HG03520 (cell line): Measurements from ENCODE around the gene CDK14.

Source experiments
- ATAC-seq: cut with Tn5 transposase; IDR thresholded peaks from one replicate; pipeline ENCODE4 v1.9.1; 2021; ENCODE audit warnings: mild to moderate bottlenecking, moderate library complexity; ENCODE audit not compliant: unreplicated experiment

The CDK14 gene

DNA sequence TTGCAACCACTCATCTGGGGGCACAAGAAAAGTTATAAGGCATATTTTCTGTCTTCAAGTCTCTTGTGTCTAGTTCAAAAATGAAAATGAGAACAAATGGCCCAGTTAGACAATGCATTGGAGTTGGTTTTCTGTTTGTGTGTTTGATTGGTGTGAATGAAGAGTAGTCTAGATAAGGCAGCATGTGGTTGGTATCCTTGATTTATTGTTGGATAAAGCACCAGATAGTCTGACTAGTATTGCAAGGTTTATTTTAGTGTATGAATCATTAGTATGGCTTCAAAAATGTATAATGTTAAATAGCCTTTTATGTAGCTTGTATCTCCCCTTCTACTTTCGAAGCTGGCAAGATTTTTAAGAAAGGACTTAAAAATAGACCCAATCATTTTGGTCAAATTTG lies 237.3 kb downstream of the CDK14 start:
- no peak for ATAC-seq

DNA sequence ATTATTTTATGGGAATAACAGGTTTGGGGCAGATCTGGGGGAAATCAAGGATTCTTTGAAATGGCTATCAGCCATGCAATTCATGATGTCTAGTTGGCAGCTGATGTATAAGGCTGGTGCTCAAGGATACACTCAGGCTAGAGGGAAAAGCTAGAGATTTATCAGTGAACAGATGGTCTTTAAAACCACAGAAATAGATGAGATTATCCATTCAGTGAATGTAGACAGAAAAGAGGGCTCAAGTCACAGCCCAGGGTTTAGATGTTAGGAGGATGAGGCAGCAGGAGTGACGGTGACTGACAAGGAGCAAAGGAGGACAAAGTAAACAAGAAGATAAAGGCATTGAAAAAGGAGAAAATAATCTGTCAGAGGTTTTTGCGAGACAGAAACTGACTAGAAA lies 238.7 kb downstream of the CDK14 start:
- no peak for ATAC-seq

DNA sequence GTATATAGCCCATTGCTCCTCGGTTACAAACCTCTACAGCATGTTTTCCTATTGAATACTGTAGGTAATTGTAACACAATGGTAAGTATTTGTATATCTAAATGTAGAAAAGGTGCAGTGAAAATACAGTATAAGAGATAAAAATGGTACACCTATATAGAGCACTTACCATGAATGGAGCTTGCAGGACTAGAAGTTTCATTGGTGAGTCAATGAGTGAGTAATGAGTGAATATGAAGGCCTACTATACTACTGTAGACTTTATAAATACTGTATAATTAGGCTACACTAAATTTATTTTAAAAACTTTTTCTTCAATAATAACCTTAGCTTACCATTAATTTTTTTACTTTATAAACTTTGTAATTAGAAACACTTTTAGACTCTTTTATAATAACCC lies 239.7 kb downstream of the CDK14 start:
- no peak for ATAC-seq

DNA sequence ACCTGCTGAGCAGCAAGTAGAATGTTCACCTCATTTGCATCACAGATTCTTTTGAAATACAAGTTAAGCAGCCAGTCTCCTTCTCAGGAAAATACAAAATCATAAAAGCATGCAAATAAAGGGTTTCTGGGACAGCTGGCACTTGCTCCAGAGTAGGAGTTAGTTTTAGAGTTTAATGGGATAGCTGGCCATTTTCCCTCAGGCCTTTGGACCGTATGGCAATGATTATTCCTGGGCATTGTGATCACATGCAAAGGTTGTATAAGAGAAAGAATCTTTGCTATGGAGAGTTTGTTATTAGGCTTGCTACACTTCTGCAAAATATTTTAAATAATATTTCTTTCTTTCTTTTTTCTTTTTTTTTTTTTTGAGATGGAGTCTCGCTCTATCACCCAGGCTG lies 240.8 kb downstream of the CDK14 start:
- no peak for ATAC-seq

DNA sequence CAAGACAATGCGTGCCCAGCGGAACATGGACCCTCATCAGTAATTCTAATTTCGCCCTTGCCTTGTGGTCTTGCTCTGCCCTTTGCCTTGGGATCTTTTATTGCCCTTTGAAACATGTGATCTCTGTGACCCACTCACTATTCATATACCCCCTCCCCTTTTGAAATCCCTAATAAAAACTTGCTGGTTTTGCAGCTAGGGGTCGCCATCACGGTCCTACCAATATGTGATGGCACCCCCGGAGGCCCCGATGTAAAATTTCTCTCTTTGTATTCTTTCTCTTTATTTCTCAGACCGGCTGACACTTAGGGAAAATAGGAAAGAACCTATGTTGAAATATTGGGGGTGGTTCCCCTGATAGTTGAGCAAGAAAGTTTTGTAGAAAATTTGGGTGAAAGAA lies 242.7 kb downstream of the CDK14 start:
- no peak for ATAC-seq

DNA sequence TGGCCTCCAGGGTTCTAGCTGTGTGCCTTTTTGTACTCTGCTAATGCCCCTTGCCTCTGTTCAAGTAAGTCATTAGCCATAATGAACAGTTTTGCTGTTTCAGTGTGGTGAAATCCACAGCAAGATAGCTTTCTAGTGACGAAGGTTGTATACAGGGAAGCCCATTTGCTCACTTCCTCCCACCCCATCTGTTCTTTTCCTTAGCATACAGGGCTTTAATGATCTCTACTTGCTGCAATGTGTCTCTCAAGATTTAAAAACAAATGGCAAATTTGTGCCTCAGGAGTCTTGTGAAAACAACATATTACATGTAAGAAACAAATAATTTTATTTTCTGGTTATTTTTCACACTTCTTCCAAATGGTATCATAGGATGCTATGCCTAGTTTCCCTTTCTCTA lies 243.2 kb downstream of the CDK14 start:
- no peak for ATAC-seq

DNA sequence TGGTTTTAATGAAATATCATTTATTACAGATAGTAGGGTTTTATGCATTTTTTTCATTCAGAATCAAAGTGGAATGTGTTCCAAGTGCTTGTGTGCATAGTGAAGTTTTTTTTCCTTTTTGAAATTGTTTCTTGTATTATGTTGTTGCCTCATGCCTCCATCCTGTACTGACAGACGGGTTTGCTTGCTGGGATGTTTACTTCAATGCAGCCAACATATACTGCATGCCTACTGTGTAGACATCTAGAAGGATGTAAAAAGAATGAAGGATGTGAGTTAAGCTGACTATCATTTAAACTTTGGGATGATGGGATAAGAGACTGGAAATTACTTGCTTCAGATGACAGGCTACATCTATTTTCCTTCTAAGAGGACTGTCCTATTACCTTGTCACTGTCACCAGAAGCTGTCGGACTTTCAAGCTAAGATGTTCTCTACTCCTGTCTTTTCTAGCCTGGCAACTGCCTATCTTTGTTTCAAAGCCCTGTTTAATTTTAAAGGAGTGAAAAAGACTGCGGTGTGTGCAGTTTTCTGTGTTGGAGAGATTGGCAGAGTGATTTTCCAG lies 243.7 kb downstream of the CDK14 start:
- no peak for ATAC-seq

DNA sequence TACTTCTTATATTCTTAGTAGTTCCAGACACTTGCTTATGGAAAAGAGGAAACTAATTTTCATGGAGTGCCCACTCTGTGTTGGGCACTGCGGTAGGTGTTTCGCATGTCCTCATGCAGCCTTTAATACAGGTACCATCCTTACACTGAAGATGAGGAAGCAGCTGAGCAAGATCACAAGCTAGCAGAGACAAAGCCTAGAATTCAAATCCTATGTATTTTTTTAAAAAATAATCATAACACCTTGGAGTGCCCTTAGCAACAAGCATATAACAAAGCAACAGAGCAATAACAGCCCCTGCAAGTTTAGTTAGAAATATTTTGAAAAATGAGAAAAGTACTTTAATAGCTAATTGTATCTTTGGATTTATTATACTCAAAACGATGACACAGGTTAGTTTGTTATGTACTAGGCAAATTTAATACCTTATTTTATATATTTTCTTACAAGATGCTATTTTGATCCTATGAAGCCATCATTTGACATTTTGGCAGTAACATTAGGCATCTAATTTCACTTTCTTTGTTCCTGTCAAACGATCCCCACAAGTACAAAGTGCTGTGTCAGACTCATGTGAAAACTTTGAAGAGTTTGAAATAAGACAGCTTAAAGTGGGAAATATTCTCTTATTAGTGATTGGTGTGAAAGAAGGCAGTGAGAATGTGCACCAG lies 245.8 kb downstream of the CDK14 start:
- ATAC-seq = no peak

DNA sequence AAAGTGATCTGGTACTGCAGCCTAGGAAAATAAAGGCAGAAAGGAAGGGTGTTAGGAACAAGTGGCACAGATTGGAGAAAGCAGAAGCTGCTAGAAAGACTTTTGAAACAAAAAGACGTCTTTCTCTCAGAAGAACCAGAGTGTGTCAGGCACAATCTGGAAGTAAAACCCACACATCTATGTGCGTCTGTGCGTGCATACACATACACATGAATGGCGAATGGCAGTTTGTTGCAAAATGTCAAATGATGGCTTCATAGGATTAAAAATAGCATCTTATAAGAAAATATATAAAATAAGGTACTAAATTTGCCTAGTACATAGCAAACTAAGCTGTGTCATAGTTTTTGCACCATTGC lies 246.3 kb downstream of the CDK14 start:
- no peak for ATAC-seq

DNA sequence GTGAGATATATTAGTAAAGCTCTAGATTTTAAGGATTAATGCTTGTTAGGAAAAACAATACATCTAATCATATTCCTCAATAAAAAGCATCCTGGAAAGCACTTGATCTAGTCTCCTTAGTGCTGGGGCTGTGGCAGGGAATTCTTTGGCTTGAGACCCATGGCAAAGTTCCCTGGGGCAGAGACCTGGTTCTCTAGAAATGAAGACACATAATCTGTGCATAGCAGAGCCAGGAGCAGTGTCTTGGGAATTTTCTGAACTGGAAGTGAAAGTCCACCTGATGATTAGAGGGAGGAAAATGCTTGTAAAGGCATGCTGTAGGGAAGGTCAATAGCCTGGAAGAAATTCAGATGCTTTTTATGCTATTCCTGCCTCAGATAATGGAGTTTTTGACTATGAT lies 247.4 kb downstream of the CDK14 start:
- ATAC-seq = no peak

DNA sequence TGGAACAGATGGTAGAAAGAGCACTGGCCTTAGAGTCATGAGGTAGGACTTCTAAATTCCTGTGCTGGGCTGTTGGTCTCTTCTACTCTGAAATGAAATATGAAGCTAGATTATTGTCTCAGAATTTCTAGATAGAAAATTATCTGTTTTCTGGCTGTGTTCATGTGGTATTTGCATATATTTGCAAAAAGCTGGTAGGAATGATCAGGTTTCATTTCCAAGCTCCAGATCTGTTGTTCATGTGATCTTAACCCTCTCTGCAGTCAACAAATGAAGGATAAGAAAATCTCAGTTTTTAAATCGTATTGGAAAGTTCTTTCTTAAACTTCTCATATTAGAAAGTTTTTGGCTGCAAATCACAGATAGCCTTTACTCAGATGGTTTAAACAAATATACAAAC lies 248.3 kb downstream of the CDK14 start:
- ATAC-seq = no peak

DNA sequence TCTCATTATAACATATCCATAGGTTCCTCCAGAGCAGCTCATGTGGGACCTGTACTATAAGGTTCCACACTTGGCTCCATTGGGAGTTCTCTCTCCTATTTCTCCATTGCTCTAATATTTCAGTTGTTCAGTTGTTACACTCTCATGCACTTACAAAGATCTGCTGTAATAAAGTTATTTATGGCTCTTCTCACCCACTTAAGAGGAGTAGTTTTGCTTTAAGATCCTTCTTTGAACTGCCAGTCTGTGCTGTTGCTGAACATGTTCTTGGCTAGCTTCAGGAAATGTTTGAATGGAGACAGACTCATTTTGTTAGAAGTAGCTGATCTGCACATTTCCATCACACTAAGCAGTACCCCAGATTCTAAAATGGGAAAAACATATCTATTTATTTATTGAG lies 250.1 kb downstream of the CDK14 start:
- ATAC-seq = no peak

DNA sequence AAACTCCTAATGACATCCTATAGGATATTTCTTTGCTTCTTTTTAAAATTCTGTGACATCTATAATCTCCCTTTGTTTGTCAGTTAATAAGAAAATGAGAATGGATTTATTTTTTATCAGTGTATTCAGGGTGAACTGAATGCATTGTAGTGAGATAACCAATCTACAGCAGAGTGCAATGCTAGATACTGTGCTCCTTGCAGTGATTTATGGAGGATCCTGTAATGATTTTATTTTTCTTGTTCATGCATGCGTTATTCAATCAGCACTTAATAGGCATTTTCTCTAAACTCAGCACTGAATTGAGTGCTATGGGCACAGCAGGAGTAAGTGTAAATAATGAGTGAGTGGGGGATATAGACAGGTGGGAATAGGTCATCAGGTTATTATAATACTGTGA lies 253.9 kb downstream of the CDK14 start:
- no peak for ATAC-seq

DNA sequence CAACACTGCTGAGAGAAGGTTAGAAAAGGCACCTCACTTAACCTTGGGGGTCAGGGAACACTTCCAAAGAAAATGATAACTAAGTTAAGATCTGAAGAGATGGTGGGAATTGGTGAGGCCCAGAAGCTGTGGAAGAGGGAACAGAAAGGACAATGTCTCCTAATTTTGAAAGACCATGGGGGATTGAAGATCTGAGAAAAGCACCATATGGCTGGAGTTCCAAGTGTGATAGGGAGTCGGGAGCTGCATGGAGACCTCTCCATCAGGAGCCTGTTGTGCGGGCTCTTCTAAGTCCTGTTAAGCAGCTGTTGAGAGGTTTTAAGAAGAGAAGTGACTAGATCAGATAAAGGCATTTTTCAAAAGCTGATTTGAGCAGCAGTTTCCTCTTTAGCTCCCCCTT lies 254.3 kb downstream of the CDK14 start:
- no peak for ATAC-seq

DNA sequence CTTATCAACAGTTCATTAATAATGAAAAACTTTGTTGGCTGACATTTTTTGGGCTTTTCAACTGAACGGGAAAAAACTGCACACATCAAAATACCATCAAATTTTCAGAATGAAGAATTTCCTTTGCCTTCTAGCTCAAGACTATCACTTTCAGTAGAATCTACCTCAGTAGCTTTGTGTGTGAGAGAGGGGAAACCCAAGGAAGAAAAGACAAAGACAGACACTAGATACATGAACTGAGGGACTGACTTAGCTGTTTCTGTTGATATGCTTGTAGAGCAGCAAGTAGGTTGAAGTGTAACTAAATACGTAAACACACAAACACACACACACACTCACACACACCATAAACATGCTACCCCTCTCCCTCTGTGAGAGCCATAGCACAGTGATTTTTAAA lies 257.1 kb downstream of the CDK14 start:
- no peak for ATAC-seq

DNA sequence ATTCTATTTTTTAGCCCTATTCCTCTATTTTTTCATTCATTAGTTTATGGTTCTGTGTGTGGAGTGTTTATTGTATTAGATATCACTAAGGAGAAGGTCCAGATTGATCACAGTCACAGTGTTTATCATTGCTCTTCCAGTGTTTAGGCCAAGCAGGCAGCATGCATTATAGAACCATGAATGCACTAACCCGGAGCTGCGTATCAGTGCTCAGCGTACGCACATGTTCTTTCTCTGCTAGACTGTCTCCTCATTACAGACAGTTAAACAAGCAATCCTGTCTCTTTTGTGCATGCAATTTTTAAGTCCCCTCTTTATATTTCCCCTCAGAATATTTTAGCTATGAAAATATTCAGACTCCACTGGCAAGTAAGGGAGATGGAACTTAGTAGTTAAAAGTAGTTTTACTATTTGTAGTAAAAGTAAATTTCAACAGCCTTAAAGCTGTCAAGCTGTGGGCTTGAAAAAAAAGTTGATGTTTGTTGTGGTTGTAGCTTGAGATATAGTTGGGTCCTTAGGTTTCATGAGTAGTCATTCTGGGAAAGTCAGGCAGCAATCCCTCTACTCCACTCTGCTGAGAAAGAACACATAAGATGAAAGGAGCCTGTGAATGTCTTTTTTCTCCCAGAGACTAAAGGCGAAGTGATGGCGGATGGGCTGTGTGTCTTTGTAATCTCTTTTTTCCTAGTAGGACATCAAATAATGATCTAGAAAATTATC lies 260.4 kb downstream of the CDK14 start:
- ATAC-seq = no peak

DNA sequence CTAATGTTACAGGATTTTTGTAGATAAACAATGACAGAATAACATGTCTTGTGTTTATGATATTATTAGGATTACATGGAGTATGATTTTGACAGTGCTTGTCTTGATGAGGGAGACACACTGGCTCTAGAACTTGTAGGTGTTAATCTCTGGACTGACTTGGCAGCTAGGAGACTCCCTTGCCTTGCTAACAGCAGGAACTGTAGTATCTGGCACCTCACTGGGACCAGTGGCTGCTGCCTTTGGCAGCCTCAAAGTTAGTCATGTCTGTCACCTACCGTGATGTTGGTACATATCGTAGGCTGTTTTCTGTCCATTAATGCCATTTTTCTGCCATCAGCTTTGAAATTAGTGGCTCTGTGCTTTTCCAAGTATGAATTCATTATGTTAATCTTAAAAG lies 261.5 kb downstream of the CDK14 start:
- no peak for ATAC-seq

DNA sequence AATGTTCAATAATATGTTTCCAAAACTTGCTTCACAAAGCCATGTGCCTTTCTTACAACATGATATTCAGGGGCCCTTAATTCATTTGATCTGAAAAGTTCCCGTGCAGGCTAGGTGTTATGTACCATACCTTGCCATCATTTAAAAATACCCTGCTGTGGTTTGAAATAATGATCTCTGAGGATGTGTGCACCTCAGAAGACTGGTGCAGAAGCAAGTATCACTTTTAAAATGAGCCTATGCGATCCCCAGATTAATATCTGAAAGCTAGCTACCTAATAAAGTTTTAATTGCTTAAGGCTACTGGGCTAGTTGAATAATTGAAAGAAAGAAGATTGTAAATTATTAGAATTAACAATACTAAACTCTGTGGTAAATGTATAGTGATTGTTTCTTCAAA lies 262.4 kb downstream of the CDK14 start:
- ATAC-seq = no peak

DNA sequence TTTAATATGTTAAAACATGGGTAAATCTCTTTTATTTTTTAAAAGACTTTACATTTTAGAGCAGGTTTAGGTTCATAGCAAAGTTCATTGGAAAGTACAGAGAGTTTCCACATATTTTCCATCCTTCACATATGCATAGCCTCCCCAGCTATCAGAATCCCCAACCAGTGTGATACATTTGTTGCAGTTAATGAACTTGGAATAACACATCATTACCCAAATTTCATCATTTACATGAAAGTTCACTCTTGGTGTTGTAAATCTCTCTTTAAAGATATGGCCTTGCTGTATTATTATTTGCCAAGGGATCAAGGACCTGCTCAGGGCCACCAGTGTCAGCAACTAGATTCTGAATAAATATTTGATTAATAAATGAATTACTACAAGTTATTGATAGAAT lies 263.4 kb downstream of the CDK14 start:
- no peak for ATAC-seq

DNA sequence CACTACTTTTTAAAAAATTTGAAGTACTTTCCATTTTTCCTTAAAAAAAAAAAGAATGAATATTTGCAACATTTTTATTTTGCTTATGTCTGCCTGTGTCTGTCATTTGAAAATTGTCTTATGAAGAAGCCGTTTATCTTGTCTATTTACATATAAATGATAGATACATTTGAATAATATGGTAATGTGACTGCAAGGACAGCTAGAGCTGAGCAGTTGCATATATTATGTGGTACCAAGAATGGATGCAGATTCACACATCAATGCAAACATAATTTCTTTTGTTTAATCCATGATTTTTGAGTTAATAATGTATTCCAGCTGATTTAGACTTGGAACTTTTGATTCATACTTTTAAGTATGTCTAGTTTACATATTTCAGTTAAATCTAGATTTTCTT lies 268.0 kb downstream of the CDK14 start:
- ATAC-seq = no peak

DNA sequence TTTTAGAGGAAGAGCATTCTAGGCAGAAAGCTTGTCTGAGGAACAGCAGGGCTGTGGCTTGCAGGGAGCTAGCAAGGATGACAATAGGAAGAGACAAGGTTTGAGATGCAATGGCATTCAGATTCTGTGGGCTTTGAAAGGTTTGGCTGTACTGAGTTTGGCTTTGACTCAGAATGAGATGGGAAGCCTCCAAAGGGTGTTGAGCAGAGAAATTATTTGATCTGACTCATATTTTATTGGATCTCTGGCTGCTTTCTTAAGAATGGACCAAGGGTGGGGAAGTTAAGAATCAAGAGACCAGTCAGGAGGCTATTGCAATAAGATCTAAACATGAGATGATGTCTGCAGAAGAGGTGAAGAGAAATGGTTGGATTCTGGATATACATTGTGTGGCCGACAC lies 273.2 kb downstream of the CDK14 start:
- no peak for ATAC-seq

DNA sequence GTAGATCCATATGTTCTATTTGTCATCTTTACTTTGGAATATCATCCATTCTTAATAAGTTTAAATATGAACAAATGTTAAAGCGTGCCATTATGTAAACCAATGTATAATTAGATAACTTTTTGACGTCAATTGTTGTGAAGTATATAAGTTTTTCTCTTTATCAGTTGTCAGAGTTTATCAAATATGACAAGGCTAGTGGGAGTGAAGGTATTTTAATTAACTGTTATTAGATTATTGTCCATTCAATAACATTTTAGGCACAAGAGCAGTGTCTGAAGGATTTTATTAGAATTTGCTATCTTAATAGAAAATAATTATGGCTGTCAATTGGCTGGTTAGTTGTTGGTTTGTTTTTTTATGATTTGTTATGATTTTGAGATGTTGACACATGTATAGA lies 280.6 kb downstream of the CDK14 start:
- no peak for ATAC-seq

DNA sequence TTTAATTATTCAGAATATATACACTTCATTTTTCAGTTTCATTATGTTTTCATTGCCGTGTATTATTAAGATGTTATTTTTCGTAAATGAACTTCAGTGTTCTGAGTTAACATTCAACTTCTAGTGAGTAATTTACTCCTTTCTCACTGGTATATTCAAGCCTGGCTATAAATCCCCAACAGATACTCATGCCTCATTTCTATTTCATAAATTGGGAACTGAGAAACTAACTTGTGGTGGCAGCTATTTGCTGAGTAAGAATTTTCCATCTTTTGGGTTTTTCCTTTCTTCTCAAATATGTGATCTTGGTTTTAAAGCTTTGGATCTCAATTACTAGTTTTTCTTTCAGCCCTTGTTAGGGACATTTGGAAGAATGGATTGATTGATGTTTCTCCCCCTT lies 281.1 kb downstream of the CDK14 start:
- peak; percentile 44 for ATAC-seq
